ENCODE data around the gene INAFM2. TPM values are rescaled to one million over a fixed set of nuclear protein-coding genes. Genes with fewer than 3 reads are reported as not detected.

INAFM2 gene
- total RNA-seq, 1 donor from 2014 or later: 19.2 TPM

DNA sequence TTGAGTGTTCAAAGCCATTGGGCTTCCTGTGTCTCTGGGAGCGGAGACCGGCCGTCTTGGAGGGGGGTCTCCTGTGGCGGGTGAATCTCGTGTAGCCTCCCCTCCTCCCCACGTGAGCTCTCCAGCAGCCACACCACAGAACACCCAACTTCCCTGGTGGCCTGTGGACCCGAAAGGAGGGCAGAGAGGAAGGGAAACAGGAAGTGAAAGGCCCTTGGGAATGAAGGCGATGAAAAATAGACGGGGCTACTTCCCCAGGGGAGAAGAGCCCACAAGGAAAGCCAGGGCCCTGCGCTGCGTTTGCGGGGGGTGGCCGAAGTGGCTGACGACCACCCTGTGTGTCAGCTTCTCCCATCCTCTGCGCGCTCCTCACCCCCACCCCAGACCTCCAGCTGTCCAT is 46.0 kb upstream of the INAFM2 start:
- no peak overlapping the region for H3K4me3 Mint-ChIP-seq
- no peaks in the 10 kb centered on the region for H3K36me3 Mint-ChIP-seq
- peaks cover 32% of the 10 kb centered on the region for H3K27me3 Mint-ChIP-seq (ENCODE audit: low read depth)
- TF ChIP-seq, protein P1, sequence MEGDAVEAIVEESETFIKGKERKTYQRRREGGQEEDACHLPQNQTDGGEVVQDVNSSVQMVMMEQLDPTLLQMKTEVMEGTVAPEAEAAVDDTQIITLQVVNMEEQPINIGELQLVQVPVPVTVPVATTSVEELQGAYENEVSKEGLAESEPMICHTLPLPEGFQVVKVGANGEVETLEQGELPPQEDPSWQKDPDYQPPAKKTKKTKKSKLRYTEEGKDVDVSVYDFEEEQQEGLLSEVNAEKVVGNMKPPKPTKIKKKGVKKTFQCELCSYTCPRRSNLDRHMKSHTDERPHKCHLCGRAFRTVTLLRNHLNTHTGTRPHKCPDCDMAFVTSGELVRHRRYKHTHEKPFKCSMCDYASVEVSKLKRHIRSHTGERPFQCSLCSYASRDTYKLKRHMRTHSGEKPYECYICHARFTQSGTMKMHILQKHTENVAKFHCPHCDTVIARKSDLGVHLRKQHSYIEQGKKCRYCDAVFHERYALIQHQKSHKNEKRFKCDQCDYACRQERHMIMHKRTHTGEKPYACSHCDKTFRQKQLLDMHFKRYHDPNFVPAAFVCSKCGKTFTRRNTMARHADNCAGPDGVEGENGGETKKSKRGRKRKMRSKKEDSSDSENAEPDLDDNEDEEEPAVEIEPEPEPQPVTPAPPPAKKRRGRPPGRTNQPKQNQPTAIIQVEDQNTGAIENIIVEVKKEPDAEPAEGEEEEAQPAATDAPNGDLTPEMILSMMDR (IDR thresholded peaks at IDR 0.05; ENCODE audit: unreplicated experiment): no peak
- no peak overlapping the region for H3K27ac Mint-ChIP-seq
- H3K9me3 Mint-ChIP-seq: no peaks in the 10 kb centered on the region
- DNase-seq (ENCODE audit: low spot score in 2 of 2, unreplicated experiment in 2 of 2): no peak
- H3K4me1 Mint-ChIP-seq: peaks cover 14% of the 10 kb centered on the region

DNA sequence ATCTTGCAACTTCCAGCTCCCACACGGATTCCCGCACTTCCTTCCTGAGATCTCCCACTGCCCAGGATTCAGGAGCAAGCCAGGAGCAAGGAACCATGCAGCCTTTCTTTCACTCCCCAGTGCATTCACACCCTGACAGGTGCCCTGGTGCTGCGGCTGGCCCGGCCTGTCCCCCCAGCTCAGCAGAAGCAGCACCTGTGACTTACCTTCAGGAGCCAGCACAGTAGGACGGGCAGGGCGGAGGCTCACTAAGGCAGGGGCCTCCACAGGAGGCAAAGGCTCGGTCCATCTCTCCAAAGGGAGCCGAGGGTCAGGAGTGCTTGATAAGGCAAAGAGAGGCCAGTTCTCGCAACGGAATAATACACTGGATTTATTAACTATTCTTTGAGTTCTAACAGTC is 45.5 kb upstream of the INAFM2 start:
- Mint-ChIP-seq H3K36me3 (no peaks in the 10 kb centered on the region), H3K27ac (no peak overlapping the region), H3K4me1 (peaks cover 14% of the 10 kb centered on the region), H3K9me3 (no peaks in the 10 kb centered on the region), H3K4me3 (no peak overlapping the region), H3K27me3 (ENCODE audit: low read depth) (peaks cover 37% of the 10 kb centered on the region)
- TF ChIP-seq, protein P1 (IDR thresholded peaks at IDR 0.05; ENCODE audit: unreplicated experiment): no peak
- no peak for DNase-seq (ENCODE audit: low spot score in 2 of 2, unreplicated experiment in 2 of 2)

DNA sequence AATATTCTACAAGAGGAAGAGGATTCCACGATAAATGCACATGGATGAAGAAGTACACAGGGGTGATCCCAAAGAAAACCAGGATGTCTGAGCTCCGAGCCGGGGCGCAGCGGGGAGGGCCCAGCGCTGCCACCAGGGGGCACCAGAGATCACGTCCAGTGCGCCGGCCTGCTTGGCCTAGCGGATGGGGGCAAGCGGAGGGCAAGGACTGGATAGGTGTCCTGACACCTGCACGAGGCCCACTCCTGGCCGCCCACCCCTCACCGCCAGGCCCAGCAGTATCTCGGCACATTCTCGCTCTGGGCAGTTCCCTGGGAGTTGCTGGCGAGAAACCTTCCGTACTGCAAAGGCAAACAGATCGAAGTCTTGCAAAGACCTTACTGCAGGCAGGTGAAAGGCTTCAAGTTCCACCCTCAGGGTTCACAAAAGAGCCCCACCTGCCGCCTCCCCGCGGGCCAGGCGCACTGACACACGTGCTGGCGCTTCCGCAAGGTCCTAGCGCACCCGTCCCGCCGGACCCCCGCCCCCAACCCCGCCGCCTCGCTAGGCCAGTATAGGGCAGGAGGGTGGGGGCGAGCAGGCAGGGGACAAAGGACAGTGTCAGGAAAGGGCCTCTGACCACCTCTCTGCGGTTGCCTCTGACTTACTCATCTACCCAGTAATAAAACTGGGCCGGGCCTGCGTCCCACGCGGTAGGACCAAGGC is 43.9 kb upstream of the INAFM2 start:
- TF ChIP-seq, protein P1 (IDR thresholded peaks at IDR 0.05; ENCODE audit: unreplicated experiment): peak; percentile 98
- no peaks in the 10 kb centered on the region for H3K9me3 Mint-ChIP-seq
- peaks cover 20% of the 10 kb centered on the region for H3K4me1 Mint-ChIP-seq
- no peaks in the 10 kb centered on the region for H3K36me3 Mint-ChIP-seq
- H3K27ac Mint-ChIP-seq: no peak overlapping the region
- peak overlapping the region; percentile 43 for H3K4me3 Mint-ChIP-seq
- peaks cover 52% of the 10 kb centered on the region for H3K27me3 Mint-ChIP-seq (ENCODE audit: low read depth)
- peak; percentile 76 to 89 for DNase-seq (ENCODE audit: low spot score in 2 of 2, unreplicated experiment in 2 of 2)

DNA sequence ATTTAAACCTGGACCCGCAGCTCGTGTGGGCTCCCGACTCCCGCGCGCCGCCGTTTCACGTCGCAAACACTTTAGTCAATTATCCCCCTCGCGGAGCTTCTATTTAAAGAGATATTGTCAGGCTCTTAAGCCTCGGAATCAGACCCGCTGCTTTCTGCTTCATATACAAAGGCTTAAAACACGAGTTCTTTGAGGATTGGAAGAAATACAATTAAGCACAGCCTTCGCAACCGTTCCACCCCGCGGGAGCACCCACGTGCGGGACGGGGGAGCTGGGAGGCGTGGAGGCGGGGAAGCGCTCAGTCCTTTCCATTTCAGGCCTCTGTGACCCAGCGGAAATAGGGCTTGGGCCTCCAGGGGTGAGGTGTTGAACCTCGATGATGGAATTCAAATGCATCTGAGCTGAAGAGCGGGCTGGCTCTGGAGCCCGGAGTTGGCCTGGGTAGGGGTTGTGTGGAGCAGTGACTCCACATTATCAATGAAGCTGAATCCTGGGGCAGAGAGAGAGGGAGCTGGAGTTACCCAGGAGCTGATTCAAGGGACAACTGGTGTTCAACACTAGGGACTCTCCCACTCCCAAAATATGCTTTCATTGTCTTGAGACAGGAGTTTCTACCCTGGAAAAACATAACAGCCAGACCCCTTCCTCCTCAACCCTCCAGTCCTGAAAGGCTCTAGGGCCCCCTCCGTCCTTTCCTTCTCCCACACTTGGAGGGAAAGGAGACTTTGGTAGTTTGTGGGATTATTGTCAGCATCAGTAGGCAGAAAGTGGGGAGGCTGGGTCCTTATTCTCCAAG is 43.0 kb upstream of the INAFM2 start:
- H3K27me3 Mint-ChIP-seq (ENCODE audit: low read depth): peaks cover 57% of the 10 kb centered on the region
- H3K4me1 Mint-ChIP-seq: peaks cover 28% of the 10 kb centered on the region
- H3K27ac Mint-ChIP-seq: no peak overlapping the region
- TF ChIP-seq, protein P1 (IDR thresholded peaks at IDR 0.05; ENCODE audit: unreplicated experiment): no peak
- H3K4me3 Mint-ChIP-seq: peak overlapping the region; percentile 47
- no peak for DNase-seq (ENCODE audit: low spot score in 2 of 2, unreplicated experiment in 2 of 2)
- H3K36me3 Mint-ChIP-seq: no peaks in the 10 kb centered on the region
- H3K9me3 Mint-ChIP-seq: no peaks in the 10 kb centered on the region

DNA sequence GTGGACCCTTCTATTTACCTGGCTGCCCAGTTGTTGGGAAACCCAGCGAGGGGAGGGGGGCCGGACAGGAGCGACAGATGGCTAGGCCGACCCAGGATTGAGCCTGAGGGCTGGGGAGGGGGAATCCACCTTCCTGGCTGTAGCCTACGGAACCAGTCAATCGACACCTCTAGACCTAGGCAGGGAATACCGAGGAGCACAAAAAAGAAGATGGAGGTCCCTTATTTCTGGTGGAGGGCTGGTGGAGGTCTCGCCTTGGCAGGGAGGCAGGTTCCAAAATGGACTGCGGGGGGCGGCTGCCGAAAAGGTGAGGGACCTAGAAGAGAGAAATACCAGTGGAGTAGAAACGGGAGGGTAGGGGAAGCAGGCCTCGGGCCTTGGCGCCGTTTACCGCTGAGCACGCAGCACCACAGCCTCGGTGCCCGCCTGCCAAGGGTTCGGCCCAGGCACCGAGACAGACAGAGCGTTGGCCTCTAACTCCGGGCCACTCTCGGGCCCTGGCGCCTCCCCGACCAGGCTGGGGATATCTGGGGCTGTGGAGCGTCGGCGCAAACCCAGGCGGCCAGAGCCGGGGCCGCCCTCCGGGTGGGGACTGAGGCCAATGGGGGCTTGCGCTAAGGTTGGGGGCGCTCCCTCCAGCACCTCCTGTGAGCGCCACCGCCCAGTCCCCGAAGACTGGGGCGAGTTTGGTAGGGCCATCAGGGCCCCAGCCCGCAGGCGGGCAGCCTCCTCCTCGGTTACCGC is 42.3 kb upstream of the INAFM2 start:
- TF ChIP-seq, protein P1 (IDR thresholded peaks at IDR 0.05; ENCODE audit: unreplicated experiment): no peak
- no peak for DNase-seq (ENCODE audit: low spot score in 2 of 2, unreplicated experiment in 2 of 2)
- H3K36me3 Mint-ChIP-seq: no peaks in the 10 kb centered on the region
- H3K27ac Mint-ChIP-seq: no peak overlapping the region
- peaks cover 58% of the 10 kb centered on the region for H3K27me3 Mint-ChIP-seq (ENCODE audit: low read depth)
- H3K9me3 Mint-ChIP-seq: no peaks in the 10 kb centered on the region
- peaks cover 35% of the 10 kb centered on the region for H3K4me1 Mint-ChIP-seq
- peak overlapping the region; percentile 47 for H3K4me3 Mint-ChIP-seq
